Measurements from ENCODE around the gene PPP1R37.

Gene PPP1R37

GRCh38 chr19:45123440-45123850 is 30.5 kb downstream of the PPP1R37 start:
- TF ChIP-seq REST (IDR thresholded peaks at IDR 0.05; ENCODE audit: insufficient read depth in 1 of 2, low read depth in 2 of 2, low read length in 2 of 2), result no peak
- no peak for TF ChIP-seq TAF1 (IDR thresholded peaks at IDR 0.05; ENCODE audit: borderline replicate concordance, insufficient read depth, low read length)
- TF ChIP-seq SIN3A (IDR thresholded peaks at IDR 0.05; ENCODE audit: borderline replicate concordance, insufficient read depth, low read length), result no peak
- TF ChIP-seq FOXP2 (optimal IDR thresholded peaks at IDR 0.05; ENCODE audit: borderline replicate concordance, extremely low read depth, extremely low read length, insufficient read depth), result no peak
- no peak for TF ChIP-seq POLR2AphosphoS5 (IDR thresholded peaks at IDR 0.05; ENCODE audit: low read depth, low read length)

GRCh38 chr19:45124021-45124420 is 31.0 kb downstream of the PPP1R37 start:
- TF ChIP-seq TAF1 (IDR thresholded peaks at IDR 0.05; ENCODE audit: borderline replicate concordance, insufficient read depth, low read length) (no peak), POLR2AphosphoS5 (IDR thresholded peaks at IDR 0.05; ENCODE audit: low read depth, low read length) (no peak), FOXP2 (optimal IDR thresholded peaks at IDR 0.05; ENCODE audit: borderline replicate concordance, extremely low read depth, extremely low read length, insufficient read depth) (no peak), REST (IDR thresholded peaks at IDR 0.05; ENCODE audit: insufficient read depth in 1 of 2, low read depth in 2 of 2, low read length in 2 of 2) (no peak), SIN3A (IDR thresholded peaks at IDR 0.05; ENCODE audit: borderline replicate concordance, insufficient read depth, low read length) (no peak)

GRCh38 chr19:45125360-45125759 is 32.4 kb downstream of the PPP1R37 start:
- TF ChIP-seq TAF1 (IDR thresholded peaks at IDR 0.05; ENCODE audit: borderline replicate concordance, insufficient read depth, low read length) (no peak), FOXP2 (optimal IDR thresholded peaks at IDR 0.05; ENCODE audit: borderline replicate concordance, extremely low read depth, extremely low read length, insufficient read depth) (no peak), POLR2AphosphoS5 (IDR thresholded peaks at IDR 0.05; ENCODE audit: low read depth, low read length) (no peak), REST (IDR thresholded peaks at IDR 0.05; ENCODE audit: insufficient read depth in 1 of 2, low read depth in 2 of 2, low read length in 2 of 2) (no peak), SIN3A (IDR thresholded peaks at IDR 0.05; ENCODE audit: borderline replicate concordance, insufficient read depth, low read length) (no peak)

GRCh38 chr19:45125975-45126493 is 33.1 kb downstream of the PPP1R37 start:
- no peak for TF ChIP-seq POLR2AphosphoS5 (IDR thresholded peaks at IDR 0.05; ENCODE audit: low read depth, low read length)
- TF ChIP-seq TAF1 (IDR thresholded peaks at IDR 0.05; ENCODE audit: borderline replicate concordance, insufficient read depth, low read length), result no peak
- no peak for TF ChIP-seq REST (IDR thresholded peaks at IDR 0.05; ENCODE audit: insufficient read depth in 1 of 2, low read depth in 2 of 2, low read length in 2 of 2)
- TF ChIP-seq FOXP2 (optimal IDR thresholded peaks at IDR 0.05; ENCODE audit: borderline replicate concordance, extremely low read depth, extremely low read length, insufficient read depth), result no peak
- no peak for TF ChIP-seq SIN3A (IDR thresholded peaks at IDR 0.05; ENCODE audit: borderline replicate concordance, insufficient read depth, low read length)

- TF ChIP-seq REST (IDR thresholded peaks at IDR 0.05; ENCODE audit: insufficient read depth in 1 of 2, low read depth in 2 of 2, low read length in 2 of 2) (no peak), POLR2AphosphoS5 (IDR thresholded peaks at IDR 0.05; ENCODE audit: low read depth, low read length) (no peak), TAF1 (IDR thresholded peaks at IDR 0.05; ENCODE audit: borderline replicate concordance, insufficient read depth, low read length) (no peak), FOXP2 (optimal IDR thresholded peaks at IDR 0.05; ENCODE audit: borderline replicate concordance, extremely low read depth, extremely low read length, insufficient read depth) (no peak), SIN3A (IDR thresholded peaks at IDR 0.05; ENCODE audit: borderline replicate concordance, insufficient read depth, low read length) (no peak)
Observed at GRCh38 chr19:45126654-45127053, 33.7 kb downstream of the PPP1R37 start.
